Stimulated activated CD8-positive, alpha-beta memory T cell treated with anti-CD3 and anti-CD28 coated beads, Interleukin-12 subunit alpha, Interleukin-12 subunit beta, amount 100 ng/mL, for 24 hours (primary cell): Measurements from ENCODE around the gene RIT2.

Source experiments
- DNase-seq: peaks from one replicate; pipeline ENCODE4 v3.0.0-alpha.2; 2020; ENCODE audit errors: extremely low read depth

RIT2 gene

GRCh38 chr18:43115076-43115921, at the start of gene RIT2:
Gene RIT2 (minus strand): TSS chr18:43115685.
- no peak for DNase-seq

- DNase-seq, result no peak
These were observed 46.0 kb upstream of the RIT2 start for GRCh38 chr18:43161528-43161927.

GRCh38 chr18:43160509-43160908, 45.0 kb upstream of the RIT2 start:
- DNase-seq, result no peak

GRCh38 chr18:43159926-43160325, 44.4 kb upstream of the RIT2 start:
- DNase-seq, result no peak

GRCh38 chr18:43159086-43159770, 43.7 kb upstream of the RIT2 start:
- DNase-seq, result no peak

- no peak for DNase-seq
These were observed 42.9 kb upstream of the RIT2 start for GRCh38 chr18:43158381-43158780.

GRCh38 chr18:43155842-43156241, 40.4 kb upstream of the RIT2 start:
- no peak for DNase-seq

GRCh38 chr18:43148231-43148630, 32.7 kb upstream of the RIT2 start:
- DNase-seq, result no peak

- DNase-seq, result no peak
These were observed 25.7 kb upstream of the RIT2 start for GRCh38 chr18:43141208-43141607.

GRCh38 chr18:43139288-43139946, 23.9 kb upstream of the RIT2 start:
- no peak for DNase-seq

GRCh38 chr18:43134876-43135275, 19.4 kb upstream of the RIT2 start:
- no peak for DNase-seq

GRCh38 chr18:43130716-43131260, 15.3 kb upstream of the RIT2 start:
- no peak for DNase-seq

GRCh38 chr18:43129946-43130524, 14.6 kb upstream of the RIT2 start:
- DNase-seq, result no peak

- no peak for DNase-seq
These were observed 10.0 kb upstream of the RIT2 start for GRCh38 chr18:43125471-43125870.

- no peak for DNase-seq
These were observed 7.5 kb upstream of the RIT2 start for GRCh38 chr18:43122955-43123354.

- DNase-seq, result no peak
These were observed 1.3 kb upstream of the RIT2 start for GRCh38 chr18:43116699-43117294.

GRCh38 chr18:43113220-43113895, 2.1 kb downstream of the RIT2 start:
- DNase-seq, result no peak

GRCh38 chr18:43108882-43109281, 6.6 kb downstream of the RIT2 start:
- DNase-seq, result no peak

- DNase-seq, result no peak
These were observed 7.0 kb downstream of the RIT2 start for GRCh38 chr18:43108469-43108868.

GRCh38 chr18:43093646-43094045, 21.8 kb downstream of the RIT2 start:
- no peak for DNase-seq

GRCh38 chr18:43092539-43092938, 22.9 kb downstream of the RIT2 start:
- no peak for DNase-seq
